Subcutaneous adipose tissue (tissue), 4 donors: Measurements from ENCODE around the gene ITGB7. TPM values are rescaled to one million over a fixed set of nuclear protein-coding genes. Genes with fewer than 3 reads are reported as not detected.

Experiments used
- CTCF ChIP-seq: fragments of 450-650 bp; IDR thresholded peaks from one replicate; pipeline ENCODE4 v1.5.1; 2016; ENCODE audit warnings: low read depth, mild to moderate bottlenecking, control low read depth, antibody characterized with exemption, moderate library complexity
- total RNA-seq, 4 donors: library from RNA; depleted of rRNA; stranded (reverse); fragments of >200 nt; gene quantifications; one replicate each; pipeline ENCODE4 v1.1.0, GENCODE V29; 2016

The ITGB7 gene
- total RNA-seq, 4 donors from 2014 or later: 0.49 to 8.1 (median 3.0) TPM

- no peak for TF ChIP-seq CTCF
These were observed 12.9 kb downstream of the ITGB7 start for GRCh38 chr12:53193985-53194716.

DNA sequence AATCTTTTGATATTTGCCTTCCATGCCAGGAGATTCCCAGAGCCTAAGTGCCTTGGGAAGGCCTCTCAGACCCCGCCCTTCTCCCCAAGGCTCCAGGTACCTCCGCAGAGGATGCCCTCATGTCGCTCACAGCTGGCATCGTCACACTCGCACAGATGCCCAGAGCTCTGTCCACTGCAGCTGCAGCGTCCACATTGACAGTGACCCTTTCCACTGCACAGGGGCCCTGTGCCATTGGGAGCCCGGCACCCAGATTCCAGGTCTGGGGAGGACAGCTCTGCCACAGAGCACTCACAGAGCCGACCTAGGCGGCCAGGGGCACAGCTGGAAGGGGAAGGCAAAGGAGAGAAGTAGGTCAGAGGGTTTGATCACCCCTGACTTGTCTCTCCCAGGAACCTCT, 14.0 kb downstream of the ITGB7 start:
- TF ChIP-seq CTCF: no peak

DNA sequence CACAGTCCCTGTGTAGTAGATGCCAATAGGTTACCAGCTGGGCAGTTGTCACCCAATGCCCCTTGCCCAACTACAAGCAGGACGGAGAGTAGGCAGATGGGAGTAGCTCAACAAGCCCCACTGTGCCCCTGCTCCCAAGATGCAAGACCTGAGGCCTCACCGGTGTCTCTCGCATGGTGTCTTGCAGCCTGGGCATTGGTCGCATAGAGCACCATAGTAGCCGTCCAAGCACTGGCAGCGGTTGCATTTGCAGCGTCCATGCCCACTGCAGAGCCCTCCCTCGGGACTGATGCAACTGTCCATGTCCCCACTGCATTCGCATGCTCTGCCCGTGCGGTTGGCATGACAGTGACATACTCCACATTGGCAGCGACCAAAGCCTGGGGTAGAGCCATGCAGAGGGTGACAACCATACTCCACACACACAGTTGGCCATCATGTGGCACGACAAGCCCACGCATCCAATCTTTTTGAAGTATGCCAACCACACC, 14.5 kb downstream of the ITGB7 start:
- TF ChIP-seq CTCF: no peak

- no peak for TF ChIP-seq CTCF
These were observed 15.0 kb downstream of the ITGB7 start for GRCh38 chr12:53191885-53192530.

GRCh38 chr12:53191096-53191884, 15.8 kb downstream of the ITGB7 start:
- TF ChIP-seq CTCF: no peak

- TF ChIP-seq CTCF: no peak
These were observed 16.8 kb downstream of the ITGB7 start for GRCh38 chr12:53190108-53190729.
